ENCODE results near the gene NUMBL. TPM values are rescaled to one million over a fixed set of nuclear protein-coding genes. Genes with fewer than 3 reads are reported as not detected.
"Not testable (repeated sequence)": the region's sequence is repeated elsewhere in the genome, so short reads cannot be mapped to it uniquely, and the experiment has no call there.

Gene NUMBL
- total and polyA plus RNA-seq, 8 donors = 10.1 to 254 (median 18.7) TPM

GRCh38 chr19:40736661-40737060 lies 46.2 kb upstream of the NUMBL start:
- H3K9me3 ChIP-seq = no peaks in the 10 kb centered on the region
- H3K27me3 ChIP-seq = no peaks in the 10 kb centered on the region
- DNase-seq = no peak
- intact Hi-C loops (cut with DNase I; ENCODE audit: low total_unique reads) = no loop called here
- 83 to 93% (median 89%) methylated on average over 9 of the region's 9 CpGs for WGBS, 5 donors
- peaks cover 0 to 25% (median 16%) of the 10 kb centered on the region in 4 donors for H3K4me1 ChIP-seq
- peaks cover 61 to 96% (median 94%) of the 10 kb centered on the region in 4 donors for H3K36me3 ChIP-seq
- no peak overlapping the region for H3K4me3 ChIP-seq
- no peak for TF ChIP-seq CTCF (IDR thresholded peaks at IDR 0.05)
- no peak for TF ChIP-seq EP300 (IDR thresholded peaks at IDR 0.05)
- no peak for TF ChIP-seq POLR2AphosphoS5 (IDR thresholded peaks at IDR 0.05)
- TF ChIP-seq POLR2A (IDR thresholded peaks at IDR 0.05) = no peak
- H3K27ac ChIP-seq = peak overlapping the region in 2 of 5 donors; percentile 1 to 37

- Histone ChIP-seq H3K27ac (peak overlapping the region in 4 of 5 donors; percentile 3 to 43 (median 28)), H3K27me3 (no peaks in the 10 kb centered on the region), H3K4me3 (no peak overlapping the region), H3K4me1 (peaks cover 0 to 23% (median 14%) of the 10 kb centered on the region in 4 donors), H3K36me3 (peaks cover 76 to 100% (median 100%) of the 10 kb centered on the region in 4 donors), H3K9me3 (no peaks in the 10 kb centered on the region)
- TF ChIP-seq POLR2AphosphoS5 (IDR thresholded peaks at IDR 0.05) (peak in 1 of 3 donors; percentile 6), EP300 (IDR thresholded peaks at IDR 0.05) (no peak)
- intact Hi-C loops (cut with DNase I; ENCODE audit: low total_unique reads) = no loop called here
- no peak for DNase-seq
- WGBS, 5 donors = 75 to 82% (median 77%) methylated on average over 11 of the region's 11 CpGs
Observed at GRCh38 chr19:40735013-40735771, 44.7 kb upstream of the NUMBL start.

GRCh38 chr19:40733149-40733548 lies 42.7 kb upstream of the NUMBL start:
- DNase-seq = no peak
- Histone ChIP-seq H3K4me1 (peaks cover 0 to 19% (median 8%) of the 10 kb centered on the region in 4 donors), H3K27me3 (no peaks in the 10 kb centered on the region), H3K4me3 (no peak overlapping the region), H3K27ac (no peak overlapping the region), H3K9me3 (no peaks in the 10 kb centered on the region), H3K36me3 (peaks cover 82 to 100% (median 100%) of the 10 kb centered on the region in 4 donors)
- intact Hi-C loops (cut with DNase I; ENCODE audit: low total_unique reads) = no loop called here
- TF ChIP-seq POLR2A (IDR thresholded peaks at IDR 0.05) = no peak
- TF ChIP-seq CTCF (IDR thresholded peaks at IDR 0.05) = no peak
- no peak for TF ChIP-seq POLR2AphosphoS5 (IDR thresholded peaks at IDR 0.05)
- no peak for TF ChIP-seq EP300 (IDR thresholded peaks at IDR 0.05)
- 91 to 95% (median 93%) methylated on average over 13 of the region's 13 CpGs for WGBS, 5 donors

- Histone ChIP-seq H3K4me1 (peaks cover 0 to 19% (median 8%) of the 10 kb centered on the region in 4 donors), H3K36me3 (peaks cover 86 to 100% (median 100%) of the 10 kb centered on the region in 4 donors)
- H3K27ac ChIP-seq; DNase-seq; H3K27me3 ChIP-seq; intact Hi-C loops (cut with DNase I; ENCODE audit: low total_unique reads); H3K9me3 ChIP-seq; H3K4me3 ChIP-seq: not testable (repeated sequence)
- 91 to 98% (median 96%) methylated on average over 16 of the region's 16 CpGs for WGBS, 5 donors
Observed at GRCh38 chr19:40732304-40732703, 41.9 kb upstream of the NUMBL start.

GRCh38 chr19:40730065-40730464 lies 39.6 kb upstream of the NUMBL start:
- H3K4me3 ChIP-seq; DNase-seq; H3K27ac ChIP-seq; H3K9me3 ChIP-seq; H3K27me3 ChIP-seq; intact Hi-C loops (cut with DNase I; ENCODE audit: low total_unique reads): not testable (repeated sequence)
- Histone ChIP-seq H3K4me1 (peaks cover 0 to 12% (median 2%) of the 10 kb centered on the region in 4 donors), H3K36me3 (peaks cover 92 to 100% (median 100%) of the 10 kb centered on the region in 4 donors)
- 83 to 93% (median 90%) methylated on average over 5 of the region's 5 CpGs for WGBS, 5 donors

GRCh38 chr19:40726279-40726678 lies 35.8 kb upstream of the NUMBL start:
- 89 to 100% (median 97%) methylated on average over 4 of the region's 4 CpGs for WGBS, 5 donors
- intact Hi-C loops (cut with DNase I; ENCODE audit: low total_unique reads) = no loop called here
- Histone ChIP-seq H3K9me3 (no peaks in the 10 kb centered on the region), H3K27ac (no peak overlapping the region), H3K4me1 (peaks cover 14 to 42% (median 30%) of the 10 kb centered on the region in 4 donors), H3K4me3 (no peak overlapping the region), H3K27me3 (no peaks in the 10 kb centered on the region), H3K36me3 (peaks cover 73 to 98% (median 85%) of the 10 kb centered on the region in 4 donors)
- TF ChIP-seq CTCF (IDR thresholded peaks at IDR 0.05) (no peak), POLR2AphosphoS5 (IDR thresholded peaks at IDR 0.05) (no peak), POLR2A (IDR thresholded peaks at IDR 0.05) (no peak), EP300 (IDR thresholded peaks at IDR 0.05) (no peak)
- no peak for DNase-seq
